Stimulated activated CD8-positive, alpha-beta memory T cell treated with anti-CD3 and anti-CD28 coated beads, Interleukin-2, amount 100 ng/mL, for 48 hours (primary cell): ENCODE measurements around the gene ASAP3.
"Not testable (repeated sequence)": the region's sequence is repeated elsewhere in the genome, so short reads cannot be mapped to it uniquely, and the experiment has no call there.

Source experiments
- DNase-seq, 2 donors: peaks; one replicate each; pipeline ENCODE4 v3.0.0-alpha.2; 2020; ENCODE audit warnings: low read depth in 2 of 2

Gene ASAP3

DNA sequence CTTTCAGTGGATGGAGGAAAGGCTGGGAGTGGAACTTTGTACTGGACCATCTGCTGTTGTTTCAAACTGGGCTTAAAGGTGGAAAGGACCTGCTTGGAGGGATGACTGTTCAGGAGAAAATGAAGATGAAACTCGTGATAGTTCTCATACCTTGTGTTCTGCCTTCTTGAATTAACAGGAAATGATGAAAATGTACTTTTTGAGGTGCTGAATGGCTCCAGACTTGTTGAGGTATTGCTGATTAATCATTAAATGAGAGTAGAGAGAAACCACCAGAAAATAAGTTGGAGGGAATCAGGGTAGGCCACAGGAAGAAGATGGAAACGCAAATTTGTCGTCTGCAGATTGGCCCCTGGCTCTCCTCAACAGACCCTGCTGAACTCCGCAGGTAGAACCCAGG lies 88.1 kb downstream of the ASAP3 start:
- no peak for DNase-seq

DNA sequence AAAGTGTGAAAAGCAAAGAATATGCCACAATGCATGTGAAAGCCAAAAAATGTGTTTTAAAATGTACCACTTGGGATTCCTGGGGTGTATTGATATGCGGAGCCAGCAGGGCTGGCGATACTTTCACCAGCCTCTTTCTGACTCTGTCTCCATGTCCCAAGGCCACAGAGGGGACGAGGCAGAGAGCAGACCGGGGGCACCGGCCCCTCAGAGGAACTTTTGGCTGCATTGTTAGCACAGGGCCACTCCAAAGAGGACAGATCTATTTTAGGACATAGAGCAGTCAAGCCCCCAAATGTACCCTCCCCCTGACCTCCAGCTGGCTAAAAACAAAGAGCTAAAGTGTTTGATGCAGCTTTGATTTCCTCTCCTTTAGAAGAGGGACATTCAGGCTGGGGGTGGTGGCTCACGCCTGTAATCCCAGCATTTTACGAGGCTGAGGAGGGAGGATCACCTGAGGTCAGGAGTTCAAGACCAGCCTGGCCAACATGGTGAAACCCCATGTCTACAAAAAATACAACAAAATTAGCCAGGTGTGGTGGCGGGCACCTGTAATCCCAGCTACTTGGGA lies 88.7 kb downstream of the ASAP3 start:
- no peak for DNase-seq

DNA sequence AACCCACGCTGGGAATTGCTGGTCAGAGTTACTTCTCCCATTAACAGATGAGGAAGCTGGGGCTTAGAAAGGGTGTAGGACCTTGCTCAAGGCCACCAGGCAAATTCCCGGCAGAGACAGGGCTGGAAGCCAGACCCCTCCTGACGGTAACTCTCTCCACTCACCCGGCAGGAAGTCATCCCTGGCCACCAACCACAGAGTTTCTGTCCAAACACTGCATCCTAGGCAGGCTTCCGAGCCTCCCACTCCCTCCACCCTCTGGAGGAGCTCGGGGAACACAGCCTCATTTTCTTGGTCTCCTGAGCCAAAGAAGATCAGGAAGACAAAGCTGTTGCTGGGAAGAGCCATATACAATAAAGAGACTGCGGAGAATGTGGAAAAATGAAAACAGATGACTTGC lies 89.3 kb downstream of the ASAP3 start:
- no peak for DNase-seq

DNA sequence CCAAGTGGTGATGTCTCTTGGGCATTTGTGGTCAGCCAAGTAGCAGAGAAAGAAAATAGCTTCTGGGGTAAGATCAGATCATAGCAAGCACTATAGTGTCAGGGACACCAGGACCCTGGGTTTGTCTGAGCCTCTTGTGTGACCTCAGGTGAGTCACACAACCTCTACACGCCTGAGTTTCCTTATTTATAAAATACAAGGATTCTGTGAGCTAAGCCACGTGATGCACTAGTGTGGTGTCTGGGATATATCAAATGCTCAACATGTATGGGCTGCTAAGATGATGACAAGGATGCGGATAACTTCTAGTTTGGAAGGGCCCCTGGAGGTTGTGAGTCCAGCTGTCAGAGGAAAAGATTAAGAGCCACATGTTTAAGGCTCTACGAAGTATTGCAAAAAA lies 89.8 kb downstream of the ASAP3 start:
- DNase-seq, result no peak

DNA sequence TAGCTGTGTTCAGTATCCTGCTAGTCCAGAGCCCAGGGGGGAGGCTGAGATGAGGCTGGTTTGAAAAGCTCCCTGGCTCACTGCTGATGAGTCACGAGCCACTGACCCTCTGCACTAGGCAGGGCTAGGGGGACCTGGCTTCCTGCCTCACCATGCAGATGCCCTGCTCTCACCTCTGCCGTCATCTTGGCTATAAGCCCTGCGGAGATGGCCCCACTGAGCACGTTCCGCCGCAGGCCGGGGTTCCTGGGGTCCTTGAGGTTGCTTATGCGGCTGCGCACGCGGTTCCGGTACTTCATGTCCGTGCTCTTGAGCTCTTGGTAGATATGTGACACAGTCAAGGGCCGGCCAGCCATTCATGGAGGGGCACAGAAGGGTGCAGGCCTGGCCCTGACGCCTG lies 90.3 kb downstream of the ASAP3 start:
- no peak for DNase-seq

DNA sequence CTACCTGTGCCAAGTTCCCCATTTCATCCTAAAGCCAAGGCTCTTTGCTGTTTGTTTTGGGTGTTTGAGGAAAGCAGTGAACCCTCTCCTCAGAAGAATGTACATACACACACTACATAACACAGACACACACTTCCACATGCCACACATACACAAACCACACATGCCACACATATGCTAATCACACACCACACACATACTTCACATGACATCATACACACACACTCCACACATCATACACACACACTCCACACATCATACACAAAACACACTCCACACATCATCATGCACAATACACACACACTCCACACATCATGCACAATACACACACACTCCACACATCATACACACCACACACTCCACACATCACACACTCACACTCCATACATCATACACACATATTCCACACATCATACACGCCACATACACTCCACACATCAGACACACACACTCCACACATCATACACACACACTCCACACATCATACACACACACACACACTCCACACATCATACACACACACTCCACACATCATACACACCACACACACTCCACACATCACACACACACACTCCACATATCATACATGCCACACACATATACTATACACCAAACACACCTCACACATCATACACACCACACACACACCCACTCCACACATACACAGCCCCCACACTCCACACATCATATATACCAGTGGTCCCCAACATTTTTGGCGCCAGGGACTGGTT lies 91.7 kb downstream of the ASAP3 start:
- no peak for DNase-seq

DNA sequence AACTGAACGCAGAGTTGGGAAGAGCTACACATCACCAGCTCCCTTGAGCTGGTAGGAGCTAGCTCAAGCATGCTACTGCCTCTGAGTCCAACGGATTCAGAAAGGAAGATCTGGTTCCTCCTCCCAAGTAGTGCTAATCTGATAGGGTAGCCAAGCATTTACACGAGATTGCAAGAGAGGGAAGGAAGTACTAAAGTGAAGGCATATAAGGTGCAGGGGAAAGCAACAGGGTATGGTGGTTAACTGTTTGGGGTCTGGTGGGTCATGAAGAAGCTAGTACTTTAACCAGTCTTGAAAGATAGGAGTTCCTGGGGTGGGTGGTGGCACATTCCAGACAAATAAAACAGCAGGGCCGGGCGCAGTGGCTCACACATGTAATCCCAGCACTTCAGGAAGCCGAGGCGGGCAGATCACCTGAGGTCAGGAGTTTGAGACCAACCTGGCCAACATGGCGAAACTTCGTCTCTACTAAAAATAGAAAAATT lies 94.1 kb downstream of the ASAP3 start:
- DNase-seq, result no peak

DNA sequence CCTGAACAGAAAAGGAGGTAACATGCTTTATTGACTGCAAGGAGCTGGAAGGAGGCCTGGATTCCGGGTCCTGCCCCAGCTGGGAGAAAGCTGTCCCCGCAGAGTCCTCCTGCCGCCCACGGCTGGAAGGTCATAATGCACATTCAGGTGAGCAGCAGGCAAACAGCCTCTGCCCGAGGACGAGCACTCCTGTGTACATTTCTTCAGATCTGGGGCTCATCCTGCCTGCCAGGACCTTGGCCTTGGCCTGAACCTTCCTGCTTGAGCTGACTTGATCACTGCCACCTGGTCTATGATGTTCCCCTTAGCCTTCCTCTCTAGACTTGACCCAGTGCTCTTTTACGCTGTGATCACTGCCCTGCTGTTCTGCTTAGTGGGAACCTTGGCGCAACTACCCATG lies 96.5 kb downstream of the ASAP3 start:
- DNase-seq, result no peak

DNA sequence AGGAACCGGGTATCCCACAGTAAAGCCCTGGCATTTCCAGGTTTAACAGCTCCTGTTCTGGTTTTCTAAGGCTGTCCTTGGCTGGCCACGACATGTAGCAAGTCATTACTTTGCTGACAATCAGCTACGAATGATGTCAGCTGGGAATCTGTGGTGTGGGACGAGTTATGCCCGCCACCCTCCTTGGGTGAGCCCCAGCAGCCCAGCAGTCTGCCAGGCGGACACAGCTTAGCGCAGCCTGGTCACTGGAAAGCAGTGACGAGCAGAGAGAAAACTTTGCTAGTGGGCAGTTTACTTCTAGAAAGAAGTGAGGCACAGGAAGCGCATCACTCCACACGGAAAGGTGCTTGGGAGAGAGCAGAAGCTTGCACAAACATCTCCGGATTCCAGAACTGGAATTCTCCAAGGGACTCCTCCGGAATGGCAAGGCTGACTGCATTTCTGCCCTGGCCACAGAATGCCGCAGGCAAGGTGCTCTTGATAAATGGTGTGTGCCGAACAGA lies 98.8 kb downstream of the ASAP3 start:
- no peak for DNase-seq

DNA sequence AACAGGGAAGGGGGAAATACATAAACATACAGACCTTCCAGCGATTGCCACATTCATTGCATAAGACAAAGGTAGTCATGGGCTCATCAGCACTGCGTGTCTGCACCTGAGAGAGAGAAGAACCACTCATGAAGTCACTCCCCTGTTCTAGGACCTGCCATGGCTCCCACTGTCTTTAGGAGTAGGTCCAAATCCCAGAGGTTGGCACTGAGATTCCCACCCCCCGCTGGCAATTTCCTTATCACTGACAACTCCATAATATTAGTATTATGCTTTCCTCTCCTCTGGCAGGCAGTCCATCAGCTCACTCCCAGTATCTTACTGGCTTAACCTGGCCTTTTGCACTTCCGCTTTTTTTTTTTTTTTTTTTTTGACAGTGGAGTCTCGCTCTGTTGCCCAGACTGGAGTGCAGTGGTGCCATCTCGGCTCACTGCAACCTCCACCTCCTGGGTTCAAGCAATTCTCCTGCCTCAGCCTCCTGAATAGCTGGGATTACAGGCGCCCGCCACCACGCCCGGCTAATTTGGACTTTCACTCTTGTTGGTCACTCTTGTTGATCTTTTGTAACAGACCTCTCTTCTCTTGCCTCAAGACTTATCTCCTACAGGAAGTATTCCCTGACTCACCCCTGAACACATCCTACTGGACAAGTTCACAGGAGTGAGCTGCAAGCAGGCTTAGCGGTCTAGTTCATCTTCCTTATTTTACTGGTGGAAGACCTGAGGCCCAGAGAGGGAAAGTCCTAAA lies 99.5 kb downstream of the ASAP3 start:
- DNase-seq, result no peak

DNA sequence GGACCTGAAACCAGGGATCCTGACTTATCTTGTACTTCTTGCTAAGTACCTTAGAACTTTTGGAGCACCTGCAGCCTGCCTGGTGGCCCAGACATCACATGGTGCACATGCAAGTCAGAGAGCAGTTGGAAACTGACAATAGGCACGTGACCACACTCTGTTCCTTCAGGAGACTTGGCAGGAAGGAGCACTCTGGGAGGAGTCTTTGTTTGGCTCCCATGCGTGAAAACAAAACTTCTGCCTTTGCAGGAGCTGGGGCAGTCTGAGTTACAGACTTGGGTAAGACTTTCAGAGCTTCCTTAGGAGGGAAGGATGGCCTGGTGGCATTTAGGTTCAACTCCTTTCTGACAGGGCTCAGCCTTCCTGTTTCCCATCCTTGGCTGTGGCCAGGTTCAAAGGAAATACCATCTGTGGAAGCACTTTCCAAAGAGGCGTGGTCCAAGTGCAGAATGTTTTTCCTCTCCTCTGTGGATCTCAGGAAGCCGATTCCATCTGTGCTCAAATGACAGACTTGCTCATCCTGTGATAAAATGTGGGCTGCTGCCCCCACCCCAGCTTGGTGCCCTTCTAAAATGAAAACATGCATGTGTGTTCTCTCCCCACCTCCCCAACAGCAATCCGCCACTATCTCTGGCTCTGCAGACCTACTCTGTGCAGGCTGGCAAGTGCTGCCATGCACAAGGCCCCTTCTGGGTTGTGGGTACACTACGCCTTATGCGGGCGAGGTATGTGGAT lies 100.2 kb downstream of the ASAP3 start:
- no peak for DNase-seq

DNA sequence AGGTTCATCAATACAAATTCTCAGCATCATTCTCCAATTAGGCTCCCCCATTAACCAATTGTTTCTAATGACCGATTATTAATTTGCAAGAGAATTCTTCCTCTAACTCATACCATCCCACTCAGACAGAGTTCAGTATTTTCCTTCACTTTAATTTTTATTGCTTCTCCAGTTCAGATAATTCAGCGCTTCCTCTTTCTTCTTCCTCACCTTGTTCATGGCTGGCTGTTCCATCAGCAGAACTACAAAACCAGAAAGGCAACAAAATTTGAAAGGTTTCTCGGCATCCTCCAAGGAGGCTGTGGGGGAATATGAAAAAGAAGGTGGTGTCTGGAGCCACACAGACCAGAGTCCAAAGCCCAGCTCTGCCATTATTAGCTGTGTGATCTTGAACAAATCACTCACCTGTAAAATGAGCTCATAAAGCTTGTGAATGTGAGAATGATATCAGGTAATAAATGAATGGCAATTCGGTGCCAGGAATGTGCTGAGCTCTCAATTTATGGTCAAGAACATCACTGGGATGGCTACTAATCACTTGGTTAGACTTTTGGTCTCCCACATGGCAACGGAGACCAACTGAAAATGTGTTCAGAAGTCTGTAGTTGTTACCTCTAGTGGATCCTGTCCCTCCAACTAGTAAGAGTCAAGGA lies 102.6 kb downstream of the ASAP3 start:
- DNase-seq, result no peak

DNA sequence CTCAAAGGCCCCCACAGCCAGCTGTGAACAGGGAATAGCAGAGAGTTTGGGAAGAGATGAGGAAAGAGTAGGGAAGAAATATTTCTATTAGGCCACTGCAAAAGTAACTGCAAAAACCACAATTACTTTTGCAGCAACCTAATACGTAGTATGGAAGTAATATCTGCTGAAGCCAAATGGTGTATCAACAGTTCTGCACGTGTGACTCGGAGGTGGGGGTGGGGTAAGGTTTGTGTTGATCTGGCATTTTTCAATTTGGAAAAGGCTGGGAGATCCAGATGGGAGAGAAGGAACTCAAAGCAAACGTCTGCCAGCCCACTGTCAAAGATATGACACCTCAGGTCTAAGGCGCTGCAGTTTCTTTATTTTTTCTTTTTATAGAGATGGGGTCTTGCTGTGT lies 103.3 kb downstream of the ASAP3 start:
- DNase-seq, result no peak

DNA sequence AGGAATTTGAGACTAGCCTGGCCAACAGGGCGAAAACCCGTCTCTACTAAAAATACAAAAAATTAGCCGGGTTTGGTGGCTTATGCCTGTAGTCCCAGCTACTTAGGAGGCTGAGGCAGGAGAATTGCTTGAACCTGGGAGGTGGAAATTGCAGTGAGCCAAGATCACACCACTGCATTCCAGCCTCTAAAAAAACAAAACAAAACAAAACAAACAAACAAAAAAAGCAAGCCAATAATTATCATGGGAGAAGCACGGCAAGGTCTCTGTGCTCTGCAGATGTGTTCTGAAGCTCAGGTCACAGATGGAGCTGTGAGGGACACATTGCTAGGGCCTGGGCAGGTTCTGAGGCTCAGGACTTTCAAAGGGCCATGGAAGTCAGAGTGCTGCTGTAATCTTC lies 103.7 kb downstream of the ASAP3 start:
- not testable (repeated sequence) for DNase-seq
